HEK293 (cell line): ENCODE data around the gene TPSD1.

Source experiments
- BCL11B ChIP-seq: fragments of 450-650 bp; formaldehyde crosslinking; IDR thresholded peaks from 2 replicates; pipeline ENCODE4 v1.5.1; 2016; ENCODE audit warnings: low read depth, missing biosample characterization, missing genetic modification characterization
- INSM2 ChIP-seq: fragments of 450-650 bp; formaldehyde crosslinking; IDR thresholded peaks from 2 replicates; pipeline ENCODE4 v1.5.1; 2016; ENCODE audit warnings: missing biosample characterization, missing genetic modification characterization
- PBX3 ChIP-seq: sonication (generic); formaldehyde crosslinking; IDR thresholded peaks from 2 replicates; pipeline ENCODE4 v1.8.1; 2022; ENCODE audit warnings: mild to moderate bottlenecking, moderate library complexity, missing genetic modification reagents
- PRDM1 ChIP-seq: fragments of 450-650 bp; formaldehyde crosslinking; IDR thresholded peaks from 2 replicates; pipeline ENCODE4; 2016; ENCODE audit warnings: missing biosample characterization, missing genetic modification characterization
- PRDM4 ChIP-seq: fragments of 450-650 bp; formaldehyde crosslinking; IDR thresholded peaks from 2 replicates; pipeline ENCODE4 v1.5.1; 2017; ENCODE audit warnings: missing biosample characterization, missing genetic modification characterization
- SCRT2 ChIP-seq: fragments of 450-650 bp; formaldehyde crosslinking; IDR thresholded peaks from 2 replicates; pipeline ENCODE4 v1.5.1; 2016; ENCODE audit warnings: missing biosample characterization, missing genetic modification characterization
- ZBTB6 ChIP-seq: fragments of 450-650 bp; formaldehyde crosslinking; IDR thresholded peaks from 2 replicates; pipeline ENCODE4 v1.5.1; 2017; ENCODE audit warnings: missing biosample characterization, missing genetic modification characterization
- ZNF121 ChIP-seq: fragments of 450-650 bp; formaldehyde crosslinking; IDR thresholded peaks from 2 replicates; pipeline ENCODE4 v1.5.1; 2016; ENCODE audit warnings: missing biosample characterization, missing genetic modification characterization
- ZNF37A ChIP-seq: fragments of 450-650 bp; IDR thresholded peaks from 2 replicates; pipeline ENCODE4 v1.5.1; 2018; ENCODE audit warnings: missing biosample characterization, missing genetic modification characterization
- ZNF394 ChIP-seq: fragments of 450-650 bp; formaldehyde crosslinking; IDR thresholded peaks from 2 replicates; pipeline ENCODE4 v1.5.1; 2016; ENCODE audit warnings: missing biosample characterization, missing genetic modification characterization, mild to moderate bottlenecking, moderate library complexity, borderline replicate concordance
- ZNF398 ChIP-seq: fragments of 450-650 bp; formaldehyde crosslinking; IDR thresholded peaks from 2 replicates; pipeline ENCODE4 v1.5.1; 2017; ENCODE audit warnings: missing biosample characterization, missing genetic modification characterization
- ZNF449 ChIP-seq: fragments of 450-650 bp; formaldehyde crosslinking; IDR thresholded peaks from 2 replicates; pipeline ENCODE4 v1.5.1; 2017; ENCODE audit warnings: missing biosample characterization, mild to moderate bottlenecking, missing genetic modification characterization, moderate library complexity
- ZNF501 ChIP-seq: fragments of 450-650 bp; formaldehyde crosslinking; IDR thresholded peaks from 2 replicates; pipeline ENCODE4 v1.5.1; 2016; ENCODE audit warnings: missing biosample characterization, missing genetic modification characterization
- ZNF549 ChIP-seq: fragments of 450-650 bp; IDR thresholded peaks from 2 replicates; pipeline ENCODE4 v1.5.1; 2018; ENCODE audit warnings: missing biosample characterization, missing genetic modification characterization, mild to moderate bottlenecking, inconsistent platforms, moderate library complexity
- ZNF621 ChIP-seq: fragments of 450-650 bp; formaldehyde crosslinking; IDR thresholded peaks from 2 replicates; pipeline ENCODE4 v1.5.1; 2017; ENCODE audit warnings: missing biosample characterization, missing genetic modification characterization
- ZNF660 ChIP-seq: fragments of 450-650 bp; IDR thresholded peaks from 2 replicates; pipeline ENCODE4 v1.5.1; 2018; ENCODE audit warnings: missing biosample characterization, mild to moderate bottlenecking, missing genetic modification characterization
- TF ChIP-seq, protein P1 (sequence below): fragments of 450-650 bp; IDR thresholded peaks from 2 replicates; pipeline ENCODE4 v1.5.1; 2018; ENCODE audit warnings: missing biosample characterization, mild to moderate bottlenecking, missing genetic modification characterization
- TF ChIP-seq, protein P2 (sequence below): fragments of 450-650 bp; formaldehyde crosslinking; IDR thresholded peaks from 2 replicates; pipeline ENCODE4 v1.5.1; 2016; ENCODE audit warnings: missing biosample characterization, missing genetic modification characterization
- TF ChIP-seq, protein P3 (sequence below): fragments of 450-650 bp; formaldehyde crosslinking; IDR thresholded peaks from 2 replicates; pipeline ENCODE4 v1.5.1; 2016; ENCODE audit warnings: missing biosample characterization, missing genetic modification characterization

The TPSD1 gene

GRCh38 chr16:1271724-1272413, 16.0 kb downstream of the TPSD1 start (continued):
- peak; percentile 99 for TF ChIP-seq ZNF621 (tag by site-specific recombination)
- TF ChIP-seq PRDM4 (tag by site-specific recombination): peak; percentile 81
- TF ChIP-seq ZBTB6 (tag by site-specific recombination): 0 out of 2 replicates have a peak, but pooled peaks have one; percentile 57
- TF ChIP-seq, protein P1, sequence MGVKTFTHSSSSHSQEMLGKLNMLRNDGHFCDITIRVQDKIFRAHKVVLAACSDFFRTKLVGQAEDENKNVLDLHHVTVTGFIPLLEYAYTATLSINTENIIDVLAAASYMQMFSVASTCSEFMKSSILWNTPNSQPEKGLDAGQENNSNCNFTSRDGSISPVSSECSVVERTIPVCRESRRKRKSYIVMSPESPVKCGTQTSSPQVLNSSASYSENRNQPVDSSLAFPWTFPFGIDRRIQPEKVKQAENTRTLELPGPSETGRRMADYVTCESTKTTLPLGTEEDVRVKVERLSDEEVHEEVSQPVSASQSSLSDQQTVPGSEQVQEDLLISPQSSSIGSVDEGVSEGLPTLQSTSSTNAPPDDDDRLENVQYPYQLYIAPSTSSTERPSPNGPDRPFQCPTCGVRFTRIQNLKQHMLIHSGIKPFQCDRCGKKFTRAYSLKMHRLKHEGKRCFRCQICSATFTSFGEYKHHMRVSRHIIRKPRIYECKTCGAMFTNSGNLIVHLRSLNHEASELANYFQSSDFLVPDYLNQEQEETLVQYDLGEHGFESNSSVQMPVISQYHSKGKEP: peak; percentile 100
- TF ChIP-seq ZNF121 (tag by site-specific recombination): 0 out of 2 replicates have a peak, but pooled peaks have one; percentile 54
- TF ChIP-seq ZNF37A: peak; percentile 97
- TF ChIP-seq INSM2 (tag by site-specific recombination): peak; percentile 59
- 0 out of 2 replicates have a peak, but pooled peaks have one; percentile 53 for TF ChIP-seq PBX3 (CRISPR knock-in tag)
- TF ChIP-seq, protein P2, sequence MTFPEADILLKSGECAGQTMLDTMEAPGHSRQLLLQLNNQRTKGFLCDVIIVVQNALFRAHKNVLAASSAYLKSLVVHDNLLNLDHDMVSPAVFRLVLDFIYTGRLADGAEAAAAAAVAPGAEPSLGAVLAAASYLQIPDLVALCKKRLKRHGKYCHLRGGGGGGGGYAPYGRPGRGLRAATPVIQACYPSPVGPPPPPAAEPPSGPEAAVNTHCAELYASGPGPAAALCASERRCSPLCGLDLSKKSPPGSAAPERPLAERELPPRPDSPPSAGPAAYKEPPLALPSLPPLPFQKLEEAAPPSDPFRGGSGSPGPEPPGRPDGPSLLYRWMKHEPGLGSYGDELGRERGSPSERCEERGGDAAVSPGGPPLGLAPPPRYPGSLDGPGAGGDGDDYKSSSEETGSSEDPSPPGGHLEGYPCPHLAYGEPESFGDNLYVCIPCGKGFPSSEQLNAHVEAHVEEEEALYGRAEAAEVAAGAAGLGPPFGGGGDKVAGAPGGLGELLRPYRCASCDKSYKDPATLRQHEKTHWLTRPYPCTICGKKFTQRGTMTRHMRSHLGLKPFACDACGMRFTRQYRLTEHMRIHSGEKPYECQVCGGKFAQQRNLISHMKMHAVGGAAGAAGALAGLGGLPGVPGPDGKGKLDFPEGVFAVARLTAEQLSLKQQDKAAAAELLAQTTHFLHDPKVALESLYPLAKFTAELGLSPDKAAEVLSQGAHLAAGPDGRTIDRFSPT (tag by site-specific recombination): peak; percentile 89
- TF ChIP-seq ZNF394 (tag by site-specific recombination): peak; percentile 60; the same call in 1 of the 2 replicates
- TF ChIP-seq ZNF549 (tag by site-specific recombination): peak; percentile 98
- TF ChIP-seq ZNF449 (tag by site-specific recombination): peak; percentile 80
- peak; percentile 54 for TF ChIP-seq SCRT2 (tag by site-specific recombination)
- TF ChIP-seq BCL11B: peak; percentile 65; the same call in 1 of the 2 replicates
- TF ChIP-seq PRDM1 (tag by site-specific recombination): peak; percentile 42; the same call in 1 of the 2 replicates
- peak; percentile 100 for TF ChIP-seq ZNF660 (tag by site-specific recombination)
- TF ChIP-seq, protein P3, sequence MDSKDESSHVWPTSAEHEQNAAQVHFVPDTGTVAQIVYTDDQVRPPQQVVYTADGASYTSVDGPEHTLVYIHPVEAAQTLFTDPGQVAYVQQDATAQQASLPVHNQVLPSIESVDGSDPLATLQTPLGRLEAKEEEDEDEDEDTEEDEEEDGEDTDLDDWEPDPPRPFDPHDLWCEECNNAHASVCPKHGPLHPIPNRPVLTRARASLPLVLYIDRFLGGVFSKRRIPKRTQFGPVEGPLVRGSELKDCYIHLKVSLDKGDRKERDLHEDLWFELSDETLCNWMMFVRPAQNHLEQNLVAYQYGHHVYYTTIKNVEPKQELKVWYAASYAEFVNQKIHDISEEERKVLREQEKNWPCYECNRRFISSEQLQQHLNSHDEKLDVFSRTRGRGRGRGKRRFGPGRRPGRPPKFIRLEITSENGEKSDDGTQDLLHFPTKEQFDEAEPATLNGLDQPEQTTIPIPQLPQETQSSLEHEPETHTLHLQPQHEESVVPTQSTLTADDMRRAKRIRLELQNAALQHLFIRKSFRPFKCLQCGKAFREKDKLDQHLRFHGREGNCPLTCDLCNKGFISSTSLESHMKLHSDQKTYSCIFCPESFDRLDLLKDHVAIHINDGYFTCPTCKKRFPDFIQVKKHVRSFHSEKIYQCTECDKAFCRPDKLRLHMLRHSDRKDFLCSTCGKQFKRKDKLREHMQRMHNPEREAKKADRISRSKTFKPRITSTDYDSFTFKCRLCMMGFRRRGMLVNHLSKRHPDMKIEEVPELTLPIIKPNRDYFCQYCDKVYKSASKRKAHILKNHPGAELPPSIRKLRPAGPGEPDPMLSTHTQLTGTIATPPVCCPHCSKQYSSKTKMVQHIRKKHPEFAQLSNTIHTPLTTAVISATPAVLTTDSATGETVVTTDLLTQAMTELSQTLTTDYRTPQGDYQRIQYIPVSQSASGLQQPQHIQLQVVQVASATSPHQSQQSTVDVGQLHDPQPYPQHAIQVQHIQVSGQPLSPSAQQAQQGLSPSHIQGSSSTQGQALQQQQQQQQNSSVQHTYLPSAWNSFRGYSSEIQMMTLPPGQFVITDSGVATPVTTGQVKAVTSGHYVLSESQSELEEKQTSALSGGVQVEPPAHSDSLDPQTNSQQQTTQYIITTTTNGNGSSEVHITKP: peak; percentile 62
- peak; percentile 56; the same call in 1 of the 2 replicates for TF ChIP-seq ZNF501
- peak; percentile 95 for TF ChIP-seq ZNF398
